ENCODE data around the gene LHX1. TPM values are rescaled to one million over a fixed set of nuclear protein-coding genes. Genes with fewer than 3 reads are reported as not detected.

Gene LHX1
- total RNA-seq (2022; extraction: Qiagen RNA extraction): 0.88 to 1.5 TPM (median 1.0 TPM) in 5 replicates

DNA sequence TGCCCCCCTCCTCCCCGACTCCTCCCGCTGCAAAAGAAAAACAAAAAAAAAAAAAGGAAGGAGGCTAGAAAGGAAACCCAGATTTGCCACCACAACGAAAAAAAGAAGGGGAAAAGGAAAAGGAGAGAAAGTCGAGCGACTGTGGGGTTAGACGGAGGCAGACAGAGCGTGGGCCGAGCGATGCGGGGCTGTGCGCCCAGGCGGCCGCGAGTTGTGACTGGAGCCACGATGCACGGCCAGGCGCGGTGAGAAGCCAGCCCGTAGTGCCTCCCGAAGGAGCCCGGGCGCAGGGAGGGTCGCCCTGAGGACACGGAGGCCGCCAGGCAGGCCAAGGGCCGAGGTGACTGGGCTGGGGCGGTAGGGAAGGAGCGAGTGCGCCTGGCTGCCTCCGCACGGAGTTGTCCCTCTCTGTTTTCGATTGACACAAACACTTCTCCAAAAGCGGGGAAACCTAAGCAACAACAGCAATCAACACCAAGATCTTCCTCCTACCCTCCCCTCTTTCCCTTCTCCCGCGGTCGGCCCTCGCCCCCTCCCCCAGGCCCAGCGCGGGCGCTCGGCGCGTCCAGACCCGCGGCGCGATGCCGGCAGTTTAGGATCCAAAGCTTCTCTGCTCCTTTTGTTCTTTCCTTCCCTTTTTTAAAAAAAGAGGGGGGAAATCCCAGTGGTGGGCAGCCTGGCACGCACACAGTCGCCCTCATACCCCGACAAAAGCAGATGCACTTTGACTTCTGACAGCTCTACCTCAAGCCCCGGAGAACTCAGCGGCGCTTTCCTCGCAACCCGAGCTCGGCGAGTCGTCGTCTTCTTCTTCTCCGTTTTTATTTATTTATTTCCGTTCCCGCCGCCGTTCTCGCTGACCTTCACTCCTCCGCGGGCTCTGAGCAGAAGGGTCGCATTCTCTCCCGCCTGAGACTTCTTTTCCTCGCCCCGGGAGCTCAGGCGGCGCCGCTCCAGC, at the start of gene LHX1:
TSS of gene LHX1 (plus strand) at position 475 of the 958 bp plus-strand sequence. CDS start 723 bp downstream, outside the sequence.

DNA sequence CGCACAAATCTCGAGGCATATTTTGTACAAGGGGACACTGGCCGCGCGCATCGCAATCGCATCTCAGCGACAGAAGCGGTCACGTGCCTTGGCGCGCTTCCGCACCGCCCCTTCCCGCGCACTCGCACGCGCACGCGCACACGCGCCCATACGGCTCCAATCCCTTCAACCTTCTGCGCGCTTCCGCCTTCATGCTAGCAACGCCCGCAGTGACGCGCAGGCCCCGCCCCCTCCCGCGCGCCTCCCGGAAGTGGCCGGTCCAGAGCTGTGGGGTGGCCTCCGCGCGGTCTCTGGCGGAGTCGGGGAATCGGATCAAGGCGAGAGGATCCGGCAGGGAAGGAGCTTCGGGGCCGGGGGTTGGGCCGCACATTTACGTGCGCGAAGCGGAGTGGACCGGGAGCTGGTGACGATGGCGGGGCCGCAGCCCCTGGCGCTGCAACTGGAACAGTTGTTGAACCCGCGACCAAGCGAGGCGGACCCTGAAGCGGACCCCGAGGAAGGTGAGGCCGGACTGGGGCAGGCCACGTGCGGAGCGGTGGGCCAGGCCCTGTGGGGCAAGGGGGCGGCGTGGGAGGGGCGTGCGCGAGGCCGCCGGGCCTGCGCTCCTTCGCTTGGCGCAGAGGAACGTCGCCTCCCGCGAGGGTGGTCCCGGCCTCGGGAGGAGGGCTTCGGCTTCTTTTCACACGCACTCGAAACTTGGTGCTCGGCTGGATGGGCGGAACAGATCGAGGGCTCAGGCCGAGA, 11.6 kb downstream of the LHX1 start, which contains the start of gene AATF:
TSS of gene AATF (plus strand) at position 238 of the 744 bp plus-strand sequence. CDS start at position 410, 172 bp downstream.

Other genes with a start within 250 kb of the LHX1 start
- gene AATF, start 11.5 kb downstream of the LHX1 start, total RNA-seq (2022; extraction: Qiagen RNA extraction): 112 to 122 TPM (median 115 TPM) in 5 replicates

Data from A549 treated with dexamethasone at 1 μM for 4 hours (cell line).